Uterus (tissue), 4 donors: ENCODE measurements around the gene PRM2. TPM values are rescaled to one million over a fixed set of nuclear protein-coding genes. Genes with fewer than 3 reads are reported as not detected.

Experiments used
- DNase-seq, 2 donors: peaks; one replicate each; pipeline ENCODE4 v3.0.0-alpha.2; 2019 to 2020
- H3K27ac ChIP-seq, 2 donors: fragments of 200-600 bp; sonication (generic); 1 replicate in 1 of 2; 2 replicates in 1 of 2; pipeline ENCODE4 v1.5.1; 2016 to 2018
- H3K27me3 ChIP-seq, 2 donors: fragments of 200-600 bp; sonication (generic); one replicate each; pipeline ENCODE4 v1.5.1; 2018 to 2019; ENCODE audit warnings: control low read depth in 1 of 2
- H3K36me3 ChIP-seq, 2 donors: fragments of 200-600 bp; sonication (generic); one replicate each; pipeline ENCODE4 v1.5.1; 2019; ENCODE audit warnings: control low read depth in 1 of 2
- H3K4me1 ChIP-seq, 2 donors: fragments of 200-600 bp; sonication (generic); one replicate each; pipeline ENCODE4 v1.5.1; 2018 to 2019; ENCODE audit warnings: control low read depth in 1 of 2
- H3K4me3 ChIP-seq, 2 donors: fragments of 200-600 bp; sonication (generic); 1 replicate in 1 of 2; 2 replicates in 1 of 2; pipeline ENCODE4 v1.5.1; 2018 to 2019; ENCODE audit warnings: mild to moderate bottlenecking in 1 of 2
- H3K9me3 ChIP-seq, 2 donors: fragments of 200-600 bp; sonication (generic); one replicate each; pipeline ENCODE4 v1.5.1; 2019; ENCODE audit warnings: control low read depth in 1 of 2
- POLR2A ChIP-seq, 2 donors: fragments of 450-650 bp; IDR thresholded peaks; one replicate each; pipeline ENCODE4 v1.6.1; 2016; ENCODE audit warnings: antibody characterized with exemption in 2 of 2, mild to moderate bottlenecking in 1 of 2, moderate library complexity in 1 of 2
- intact Hi-C: fragments of 100-400 bp; cut with DNase I; formaldehyde crosslinking; loops from one replicate; pipeline ENCODE4 v1.15.1; 2023; ENCODE audit warnings: low total_unique reads
- total RNA-seq, 4 donors: library from RNA; depleted of rRNA in 3 of 4; stranded (reverse); fragments of >200 nt in 3 of 4; gene quantifications; one replicate each; pipeline versions ENCODE4 v1.1.0 to v1.2.4, GENCODE V29; 2014 to 2023
- TF ChIP-seq, protein P1 (sequence below), 4 experiments: fragments of 200-600 bp in 2 of 4; fragments of 450-650 bp in 2 of 4; sonication (generic) in 2 of 4; IDR thresholded peaks; one replicate each; pipeline ENCODE4 v1.5.1; 2016 to 2019; ENCODE audit warnings: antibody characterized with exemption in 4 of 4, mild to moderate bottlenecking in 2 of 4, moderate library complexity in 1 of 4
- donor health status: DM: yes; HTN: yes; CAD: no.

Gene PRM2
- total RNA-seq, 4 donors from 2014 or later = not detected

DNA sequence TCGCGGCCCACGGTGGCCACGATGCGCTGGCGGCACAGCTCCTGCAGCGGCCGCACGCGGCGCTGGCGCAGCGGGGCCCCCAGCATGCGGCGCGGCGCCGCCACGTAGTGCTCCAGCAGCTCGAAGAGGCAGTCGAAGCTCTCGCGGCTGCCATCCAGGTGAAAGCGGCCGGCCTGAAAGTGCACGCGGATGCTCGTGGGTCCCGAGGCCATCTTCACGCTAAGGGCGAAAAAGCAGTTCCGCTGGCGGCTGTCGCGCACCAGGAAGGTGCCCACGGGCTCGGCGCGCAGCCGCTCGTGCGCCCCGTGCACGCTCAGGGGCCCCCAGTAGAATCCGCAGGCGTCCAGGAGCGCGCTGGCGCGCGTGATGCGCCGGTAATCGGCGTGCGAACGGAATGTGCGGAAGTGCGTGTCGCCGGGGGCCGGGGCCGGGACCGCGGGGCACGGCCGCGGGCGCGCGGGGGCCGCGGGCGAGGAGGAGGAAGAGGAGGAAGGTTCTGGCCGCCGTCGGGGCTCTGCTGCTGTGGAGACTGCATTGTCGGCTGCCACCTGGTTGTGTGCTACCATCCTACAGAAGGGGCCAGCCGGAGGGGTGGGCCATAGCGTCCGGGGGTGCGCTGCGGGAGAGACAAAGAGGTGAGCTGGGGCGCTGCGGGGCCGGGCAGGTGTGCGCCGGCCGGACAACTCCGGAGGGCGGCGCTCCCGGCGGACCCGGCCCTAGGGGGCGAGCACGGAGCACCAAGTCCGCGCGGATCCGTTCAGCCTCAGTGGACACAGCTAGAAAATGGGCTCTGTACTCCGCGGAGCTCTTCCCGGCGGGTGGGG, 21.2 kb downstream of the PRM2 start:
- H3K36me3 ChIP-seq = no peaks in the 10 kb centered on the region
- no peaks in the 10 kb centered on the region for H3K9me3 ChIP-seq
- peak overlapping the region; percentile 83 to 87 for H3K4me3 ChIP-seq
- TF ChIP-seq, protein P1, sequence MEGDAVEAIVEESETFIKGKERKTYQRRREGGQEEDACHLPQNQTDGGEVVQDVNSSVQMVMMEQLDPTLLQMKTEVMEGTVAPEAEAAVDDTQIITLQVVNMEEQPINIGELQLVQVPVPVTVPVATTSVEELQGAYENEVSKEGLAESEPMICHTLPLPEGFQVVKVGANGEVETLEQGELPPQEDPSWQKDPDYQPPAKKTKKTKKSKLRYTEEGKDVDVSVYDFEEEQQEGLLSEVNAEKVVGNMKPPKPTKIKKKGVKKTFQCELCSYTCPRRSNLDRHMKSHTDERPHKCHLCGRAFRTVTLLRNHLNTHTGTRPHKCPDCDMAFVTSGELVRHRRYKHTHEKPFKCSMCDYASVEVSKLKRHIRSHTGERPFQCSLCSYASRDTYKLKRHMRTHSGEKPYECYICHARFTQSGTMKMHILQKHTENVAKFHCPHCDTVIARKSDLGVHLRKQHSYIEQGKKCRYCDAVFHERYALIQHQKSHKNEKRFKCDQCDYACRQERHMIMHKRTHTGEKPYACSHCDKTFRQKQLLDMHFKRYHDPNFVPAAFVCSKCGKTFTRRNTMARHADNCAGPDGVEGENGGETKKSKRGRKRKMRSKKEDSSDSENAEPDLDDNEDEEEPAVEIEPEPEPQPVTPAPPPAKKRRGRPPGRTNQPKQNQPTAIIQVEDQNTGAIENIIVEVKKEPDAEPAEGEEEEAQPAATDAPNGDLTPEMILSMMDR (IDR thresholded peaks at IDR 0.05) = peak in 2 of 4 experiments; percentile 25 to 43
- no peak for TF ChIP-seq POLR2A (IDR thresholded peaks at IDR 0.05)
- intact Hi-C loops = loop anchor here (5.0 kb wide), 1 partner anchor 102 kb away; no protein-coding TSS in a partner anchor
- peaks cover 0 to 6% of the 10 kb centered on the region in 2 donors for H3K4me1 ChIP-seq
- peak; percentile 45 to 59 for DNase-seq
- no peaks in the 10 kb centered on the region for H3K27me3 ChIP-seq
- peak overlapping the region; percentile 93 to 98 for H3K27ac ChIP-seq

DNA sequence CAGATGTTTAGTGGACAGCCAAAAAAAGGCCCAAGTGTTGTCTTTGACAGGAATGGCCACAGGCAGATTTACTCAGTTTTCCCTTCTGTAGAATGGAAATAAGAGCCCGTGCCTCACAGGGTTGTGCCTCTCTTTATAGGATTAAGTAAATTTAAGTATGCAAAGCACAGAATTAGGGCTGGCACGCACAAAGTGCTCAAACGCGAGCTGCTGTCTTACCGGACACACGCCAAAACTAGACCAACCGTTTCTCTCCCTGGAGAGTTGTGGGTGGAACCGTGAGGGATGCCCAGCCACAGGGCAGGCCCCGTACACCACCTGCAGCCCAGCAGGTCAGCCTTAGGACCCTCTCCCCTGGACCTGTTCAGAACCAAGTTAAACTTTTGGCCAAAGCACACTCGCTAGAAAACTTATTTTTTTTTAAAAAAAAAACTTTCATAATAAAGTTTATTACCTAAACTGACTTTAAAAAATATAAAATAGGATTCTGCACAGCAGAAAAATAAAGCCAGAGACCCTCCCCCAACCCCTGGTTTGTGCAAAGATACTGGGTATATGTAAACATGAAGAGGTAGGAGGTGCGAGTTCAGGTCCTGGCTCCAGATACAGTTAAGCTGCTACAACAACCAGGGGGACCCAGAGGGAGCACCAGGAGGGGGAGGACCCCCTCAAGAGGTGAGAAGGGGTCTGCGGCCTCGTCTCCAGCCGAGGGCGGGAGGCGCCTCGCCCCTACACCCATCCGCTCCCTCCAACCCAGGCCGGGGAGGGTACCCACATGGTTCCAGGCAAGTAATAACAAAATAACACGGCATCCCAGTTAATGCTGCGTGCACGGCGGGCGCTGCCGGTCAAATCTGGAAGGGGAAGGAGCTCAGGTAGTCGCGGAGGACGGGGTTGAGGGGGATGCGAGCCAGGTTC, 22.0 kb downstream of the PRM2 start:
- TF ChIP-seq, protein P1 (IDR thresholded peaks at IDR 0.05) = no peak
- TF ChIP-seq POLR2A (IDR thresholded peaks at IDR 0.05) = no peak
- intact Hi-C loops = no loop called here
- no peaks in the 10 kb centered on the region for H3K36me3 ChIP-seq
- H3K4me1 ChIP-seq = peaks cover 0 to 6% of the 10 kb centered on the region in 2 donors
- DNase-seq = peak in 1 of 2 donors; percentile 31
- peak overlapping the region; percentile 93 to 98 for H3K27ac ChIP-seq
- H3K4me3 ChIP-seq = peak overlapping the region; percentile 83 to 87
- no peaks in the 10 kb centered on the region for H3K9me3 ChIP-seq
- H3K27me3 ChIP-seq = no peaks in the 10 kb centered on the region

DNA sequence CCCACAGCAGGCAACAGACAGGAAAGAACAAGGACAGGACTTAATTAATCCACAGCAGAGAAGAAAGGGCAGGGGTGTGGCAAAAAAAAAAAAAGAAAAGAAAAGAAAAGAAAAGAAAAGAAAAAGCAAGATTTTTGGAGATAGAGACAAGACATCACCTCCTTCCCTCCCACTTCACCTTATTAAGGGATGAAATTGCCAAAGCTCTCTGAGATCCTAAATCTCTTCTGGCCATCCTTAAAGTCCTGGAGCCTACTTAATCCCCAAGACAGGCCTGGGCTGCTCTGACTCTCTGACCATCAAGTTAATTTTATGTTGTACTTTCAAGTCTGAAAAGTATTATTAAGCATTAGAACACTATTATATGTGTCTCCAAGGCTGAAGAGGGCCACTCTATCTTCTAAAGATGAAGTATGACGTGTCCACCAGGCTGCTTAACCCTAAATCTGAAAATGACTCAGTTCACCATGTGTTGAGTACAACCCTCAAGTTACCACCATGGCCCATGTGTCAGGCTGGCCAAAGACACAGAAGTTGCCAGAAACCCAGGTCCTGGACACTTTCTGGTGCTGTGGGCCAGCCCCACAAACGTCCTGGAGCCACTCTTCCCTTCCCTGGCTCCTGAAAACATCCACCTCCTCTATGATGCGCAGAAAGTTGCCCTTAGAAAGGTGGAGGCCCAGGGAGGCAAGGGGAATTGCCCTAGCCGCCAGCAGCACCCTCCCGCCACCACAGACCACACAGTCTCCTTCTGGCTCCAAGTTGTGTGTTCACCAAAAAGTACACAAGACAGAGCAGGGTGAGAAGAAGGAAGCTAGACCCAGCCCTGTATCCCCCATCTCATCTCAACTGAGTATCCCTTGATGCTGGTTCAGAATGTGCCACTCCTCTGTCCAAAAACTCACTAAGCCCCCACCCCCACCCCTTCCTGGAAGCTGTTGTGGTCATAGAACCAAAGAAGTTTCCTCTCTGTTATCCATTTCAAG, 23.0 kb downstream of the PRM2 start:
- intact Hi-C loops = no loop called here
- H3K9me3 ChIP-seq = no peaks in the 10 kb centered on the region
- no peak for DNase-seq
- no peak for TF ChIP-seq POLR2A (IDR thresholded peaks at IDR 0.05)
- TF ChIP-seq, protein P1 (IDR thresholded peaks at IDR 0.05) = no peak
- H3K27ac ChIP-seq = peak overlapping the region; percentile 93 to 98
- no peaks in the 10 kb centered on the region for H3K27me3 ChIP-seq
- no peaks in the 10 kb centered on the region for H3K36me3 ChIP-seq
- H3K4me3 ChIP-seq = peak overlapping the region in 1 of 2 donors; percentile 3
- H3K4me1 ChIP-seq = peaks cover 0 to 6% of the 10 kb centered on the region in 2 donors

DNA sequence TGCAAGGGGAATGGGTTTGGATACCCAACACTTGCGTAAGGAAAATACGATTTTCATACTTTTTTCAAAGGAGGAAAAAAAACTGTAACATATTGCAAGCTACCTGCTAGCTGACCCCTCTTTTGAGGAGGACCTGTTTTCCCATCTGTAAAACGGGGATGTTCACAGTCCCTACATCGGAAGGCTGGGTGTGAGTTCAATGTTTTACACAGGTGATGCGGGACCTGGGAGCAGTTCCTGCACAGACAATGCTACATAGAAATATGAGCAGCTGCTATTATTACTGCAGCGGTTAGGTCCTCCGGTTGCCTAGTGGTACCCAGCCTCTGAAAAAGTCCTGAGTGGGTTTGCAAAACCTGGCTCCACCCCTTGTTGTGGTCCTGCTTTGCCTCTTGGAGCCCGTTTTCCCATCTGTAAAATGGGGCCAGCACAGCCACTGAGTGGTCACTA, 23.8 kb downstream of the PRM2 start:
- DNase-seq = no peak
- H3K4me3 ChIP-seq = no peak overlapping the region

More for the DNA sequence above, 23.8 kb downstream of the PRM2 start:
- intact Hi-C loops = no loop called here
- Histone ChIP-seq H3K9me3 (no peaks in the 10 kb centered on the region), H3K27ac (peak overlapping the region in 1 of 2 donors; percentile 93), H3K36me3 (no peaks in the 10 kb centered on the region), H3K4me1 (peaks cover 0 to 6% of the 10 kb centered on the region in 2 donors), H3K27me3 (no peaks in the 10 kb centered on the region)
- TF ChIP-seq POLR2A (IDR thresholded peaks at IDR 0.05) = no peak
- TF ChIP-seq, protein P1 (IDR thresholded peaks at IDR 0.05) = no peak
